Vagina (tissue), 2 donors: ENCODE measurements around the gene CNDP1. TPM values are rescaled to one million over a fixed set of nuclear protein-coding genes. Genes with fewer than 3 reads are reported as not detected.

Source experiments
- DNase-seq, 2 donors: peaks; one replicate each; pipeline ENCODE4 v3.0.0-alpha.2; 2017; ENCODE audit errors: extremely low spot score in 2 of 2
- H3K27ac ChIP-seq: fragments of 200-600 bp; sonication (generic); one replicate; pipeline ENCODE4 v1.5.1; 2019
- H3K27me3 ChIP-seq: fragments of 200-600 bp; sonication (generic); one replicate; pipeline ENCODE4 v1.5.1; 2019
- H3K36me3 ChIP-seq, 2 donors: fragments of 200-600 bp; sonication (generic); one replicate each; pipeline ENCODE4 v1.5.1; 2017 to 2019
- H3K4me1 ChIP-seq: fragments of 200-600 bp; sonication (generic); one replicate; pipeline ENCODE4 v1.5.1; 2019
- H3K4me3 ChIP-seq, 2 donors: fragments of 200-600 bp; sonication (generic); 1 replicate in 1 of 2; 2 replicates in 1 of 2; pipeline ENCODE4 v1.5.1; 2016 to 2019
- H3K9me3 ChIP-seq: fragments of 200-600 bp; sonication (generic); one replicate; pipeline ENCODE4 v1.5.1; 2019
- POLR2A ChIP-seq, 2 donors: fragments of 450-650 bp; IDR thresholded peaks; one replicate each; pipeline ENCODE4 v1.6.1; 2017; ENCODE audit warnings: antibody characterized with exemption in 2 of 2, mild to moderate bottlenecking in 2 of 2, moderate library complexity in 2 of 2
- POLR2AphosphoS5 ChIP-seq, 2 donors: sonication (generic); formaldehyde crosslinking; IDR thresholded peaks; one replicate each; pipeline ENCODE4 v1.9.0; 2017; ENCODE audit warnings: antibody characterized with exemption in 2 of 2, mild to moderate bottlenecking in 2 of 2, low read depth in 1 of 2; ENCODE audit not compliant: insufficient read depth in 1 of 2
- intact Hi-C: fragments of 100-400 bp; cut with DNase I; formaldehyde crosslinking; loops from one replicate; pipeline ENCODE4 v1.15.1; 2023
- total RNA-seq: library from RNA; depleted of rRNA; stranded (reverse); fragments of >200 nt; gene quantifications from one replicate; pipeline ENCODE4 v1.2.3, GENCODE V29; 2016
- TF ChIP-seq, protein P1 (sequence below), 3 experiments: fragments of 450-650 bp in 2 of 3; fragments of 200-600 bp in 1 of 3; sonication (generic) in 1 of 3; IDR thresholded peaks; one replicate each; pipeline ENCODE4 v1.5.1; 2017 to 2019; ENCODE audit warnings: antibody characterized with exemption in 3 of 3, mild to moderate bottlenecking in 2 of 3, moderate library complexity in 2 of 3

Gene CNDP1
- total RNA-seq, 1 donor from 2014 or later, result 9.8 TPM

DNA sequence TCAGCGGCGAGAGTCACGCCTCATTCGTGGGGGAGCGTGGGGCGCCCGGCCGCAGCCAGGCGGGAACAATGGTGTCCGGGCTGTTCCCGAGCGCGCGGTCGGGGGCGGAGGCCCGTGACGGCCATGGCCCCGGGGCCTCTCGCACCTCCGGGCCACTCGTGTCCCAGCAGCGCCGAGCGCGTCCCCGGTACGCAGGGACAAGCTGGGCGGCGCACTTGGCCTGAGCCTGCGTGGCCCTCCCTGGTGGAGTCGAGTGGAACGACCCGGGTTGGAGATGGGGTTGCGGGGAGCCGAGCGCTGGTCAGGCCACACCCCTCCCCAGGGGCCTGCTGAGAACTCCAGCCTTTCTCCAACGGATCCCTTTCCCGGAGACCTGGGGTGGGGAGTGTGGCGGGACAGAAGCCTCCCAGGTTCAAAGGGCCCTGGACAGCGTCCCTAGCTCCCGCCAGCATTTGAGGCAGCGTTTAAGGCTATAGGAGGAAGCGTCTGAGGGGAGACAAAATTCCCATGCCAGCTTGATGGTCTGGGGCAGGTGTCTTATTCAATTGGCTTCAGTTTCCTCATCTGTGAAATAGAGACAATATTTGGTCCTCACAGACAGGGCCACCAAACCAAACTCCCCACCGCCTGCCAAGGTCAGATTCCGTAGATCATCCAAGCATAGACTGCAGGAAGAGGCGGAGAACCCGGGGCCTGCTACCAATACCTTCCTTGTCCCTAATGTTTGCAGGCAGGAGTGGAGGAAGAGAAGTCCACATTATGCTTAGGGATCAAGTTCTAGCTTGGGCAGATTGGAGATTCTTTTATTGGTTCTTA, 37.6 kb upstream of the CNDP1 start:
- H3K4me1 ChIP-seq, result peaks cover 34% of the 10 kb centered on the region
- no peak for DNase-seq
- H3K4me3 ChIP-seq, result peak overlapping the region; percentile 84 to 99

DNA sequence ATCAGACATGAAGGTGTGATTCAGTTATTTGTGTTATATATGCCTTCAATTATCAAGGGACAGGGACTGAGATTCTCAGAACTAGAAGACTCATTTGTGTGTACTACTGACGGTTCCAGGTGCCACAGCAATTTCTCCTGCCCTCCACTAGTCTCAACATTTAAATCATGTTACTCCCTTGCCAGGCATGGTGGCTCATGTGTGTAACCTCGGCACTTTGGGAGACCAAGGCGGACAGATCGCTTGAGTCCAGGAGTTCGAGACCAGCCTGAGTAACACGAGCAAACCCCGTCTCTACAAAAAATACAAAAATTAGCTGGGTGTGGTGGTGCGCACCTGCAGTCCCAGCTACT, 37.0 kb upstream of the CNDP1 start:
- H3K9me3 ChIP-seq, result no peaks in the 10 kb centered on the region
- H3K36me3 ChIP-seq, result peaks cover 0 to 14% of the 10 kb centered on the region in 2 donors
- H3K4me3 ChIP-seq, result peak overlapping the region; percentile 84 to 99
- peaks cover 37% of the 10 kb centered on the region for H3K4me1 ChIP-seq
- TF ChIP-seq POLR2AphosphoS5 (IDR thresholded peaks at IDR 0.05; ENCODE audit: insufficient read depth in 1 of 2, low read depth in 1 of 2), result no peak
- TF ChIP-seq, protein P1, sequence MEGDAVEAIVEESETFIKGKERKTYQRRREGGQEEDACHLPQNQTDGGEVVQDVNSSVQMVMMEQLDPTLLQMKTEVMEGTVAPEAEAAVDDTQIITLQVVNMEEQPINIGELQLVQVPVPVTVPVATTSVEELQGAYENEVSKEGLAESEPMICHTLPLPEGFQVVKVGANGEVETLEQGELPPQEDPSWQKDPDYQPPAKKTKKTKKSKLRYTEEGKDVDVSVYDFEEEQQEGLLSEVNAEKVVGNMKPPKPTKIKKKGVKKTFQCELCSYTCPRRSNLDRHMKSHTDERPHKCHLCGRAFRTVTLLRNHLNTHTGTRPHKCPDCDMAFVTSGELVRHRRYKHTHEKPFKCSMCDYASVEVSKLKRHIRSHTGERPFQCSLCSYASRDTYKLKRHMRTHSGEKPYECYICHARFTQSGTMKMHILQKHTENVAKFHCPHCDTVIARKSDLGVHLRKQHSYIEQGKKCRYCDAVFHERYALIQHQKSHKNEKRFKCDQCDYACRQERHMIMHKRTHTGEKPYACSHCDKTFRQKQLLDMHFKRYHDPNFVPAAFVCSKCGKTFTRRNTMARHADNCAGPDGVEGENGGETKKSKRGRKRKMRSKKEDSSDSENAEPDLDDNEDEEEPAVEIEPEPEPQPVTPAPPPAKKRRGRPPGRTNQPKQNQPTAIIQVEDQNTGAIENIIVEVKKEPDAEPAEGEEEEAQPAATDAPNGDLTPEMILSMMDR (IDR thresholded peaks at IDR 0.05), result no peak
- no peak for TF ChIP-seq POLR2A (IDR thresholded peaks at IDR 0.05)
- DNase-seq, result no peak
- no peaks in the 10 kb centered on the region for H3K27me3 ChIP-seq
- intact Hi-C loops, result loop anchor here (5.0 kb wide), 1 partner anchor 100 kb away; the partner anchor contains the start of gene ZNF407
- no peak overlapping the region for H3K27ac ChIP-seq

More for the DNA sequence above, 37.6 kb upstream of the CNDP1 start:
- no peaks in the 10 kb centered on the region for H3K9me3 ChIP-seq
- H3K27me3 ChIP-seq, result no peaks in the 10 kb centered on the region
- peaks cover 0 to 8% of the 10 kb centered on the region in 2 donors for H3K36me3 ChIP-seq
- H3K27ac ChIP-seq, result peak overlapping the region; percentile 93
- TF ChIP-seq POLR2AphosphoS5 (IDR thresholded peaks at IDR 0.05; ENCODE audit: insufficient read depth in 1 of 2, low read depth in 1 of 2) (no peak), POLR2A (IDR thresholded peaks at IDR 0.05) (no peak)
- TF ChIP-seq, protein P1 (IDR thresholded peaks at IDR 0.05), result no peak
- intact Hi-C loops, result loop anchor here (5.0 kb wide), 1 partner anchor 101 kb away; the partner anchor contains the start of gene ZNF407

DNA sequence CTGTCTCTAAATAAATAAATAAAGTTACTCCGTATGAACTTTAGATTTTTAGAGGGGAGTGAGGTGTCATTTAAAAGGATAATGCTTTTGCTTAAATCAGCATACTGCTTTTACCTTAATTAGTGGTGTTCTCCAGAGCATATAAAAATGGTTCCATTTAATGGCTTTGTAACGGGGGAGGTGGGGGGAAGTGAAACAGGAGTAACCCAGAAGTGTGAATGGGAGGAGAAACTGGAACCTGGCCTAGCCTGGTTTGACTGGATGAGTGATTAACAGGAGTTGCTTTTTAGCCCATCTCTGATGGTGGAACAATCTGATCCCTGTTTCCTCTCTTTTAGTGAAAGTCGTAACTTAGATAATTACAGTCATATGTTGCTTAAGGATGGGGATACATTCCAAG, 36.5 kb upstream of the CNDP1 start:
- Histone ChIP-seq H3K36me3 (peaks cover 0 to 19% of the 10 kb centered on the region in 2 donors), H3K4me3 (no peak overlapping the region), H3K9me3 (no peaks in the 10 kb centered on the region), H3K27me3 (no peaks in the 10 kb centered on the region), H3K4me1 (peaks cover 37% of the 10 kb centered on the region), H3K27ac (no peak overlapping the region)
- DNase-seq, result no peak
- intact Hi-C loops, result loop anchor here (5.0 kb wide), 1 partner anchor 100 kb away; the partner anchor contains the start of gene ZNF407
- TF ChIP-seq, protein P1 (IDR thresholded peaks at IDR 0.05), result no peak
- TF ChIP-seq POLR2AphosphoS5 (IDR thresholded peaks at IDR 0.05; ENCODE audit: insufficient read depth in 1 of 2, low read depth in 1 of 2) (no peak), POLR2A (IDR thresholded peaks at IDR 0.05) (no peak)

DNA sequence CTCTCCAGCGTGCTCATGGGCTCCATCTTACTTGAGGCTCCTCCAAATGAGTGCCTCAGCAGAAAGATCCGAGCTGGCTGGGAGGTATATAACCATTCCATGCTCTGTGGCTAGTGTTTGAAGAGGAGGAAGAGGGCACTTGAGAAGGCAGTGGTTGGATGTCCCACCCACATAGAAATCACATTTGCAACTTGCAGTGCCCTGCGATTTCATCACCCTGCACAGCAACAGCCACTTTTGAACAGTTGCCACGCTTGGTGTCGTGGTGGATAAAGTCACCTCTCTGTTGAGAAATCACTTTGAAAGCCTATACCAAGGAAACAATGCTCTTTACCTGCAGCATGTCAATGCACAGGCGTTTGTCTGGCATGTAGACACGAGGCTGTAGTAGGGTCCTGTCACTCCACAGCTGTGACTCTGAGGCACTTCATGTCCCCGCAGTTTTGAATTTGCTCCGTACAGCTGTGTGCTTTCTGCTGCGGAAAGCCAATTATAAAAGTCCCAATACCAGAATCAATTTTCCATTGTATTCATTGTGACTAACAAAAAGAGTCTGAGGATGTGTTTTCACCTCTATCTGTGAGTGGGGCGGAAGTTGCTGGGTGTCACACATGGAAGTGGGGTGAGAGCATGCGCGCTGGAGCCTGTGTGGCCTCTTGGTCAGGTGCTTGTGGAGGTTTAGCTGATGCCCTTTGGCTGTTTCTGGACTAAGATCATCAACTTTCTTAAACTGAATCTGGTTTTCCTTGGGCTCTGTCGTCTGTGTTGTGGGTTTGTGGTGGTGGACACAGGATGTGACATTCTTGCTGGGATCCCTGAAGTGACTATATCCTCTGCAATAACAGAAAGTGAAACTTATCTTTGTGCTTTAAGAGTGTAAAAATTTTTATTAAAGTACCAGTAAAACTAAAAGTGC, 35.3 kb upstream of the CNDP1 start:
- peaks cover 0 to 31% of the 10 kb centered on the region in 2 donors for H3K36me3 ChIP-seq
- intact Hi-C loops, result loop anchor here (5.0 kb wide), 1 partner anchor 98 kb away; the partner anchor contains the start of gene ZNF407
- no peak for TF ChIP-seq POLR2AphosphoS5 (IDR thresholded peaks at IDR 0.05; ENCODE audit: insufficient read depth in 1 of 2, low read depth in 1 of 2)
- no peak for TF ChIP-seq POLR2A (IDR thresholded peaks at IDR 0.05)
- TF ChIP-seq, protein P1 (IDR thresholded peaks at IDR 0.05), result no peak

More for the DNA sequence above, 35.3 kb upstream of the CNDP1 start:
- Histone ChIP-seq H3K27me3 (no peaks in the 10 kb centered on the region), H3K9me3 (no peaks in the 10 kb centered on the region), H3K27ac (peak overlapping the region; percentile 67), H3K4me1 (peaks cover 37% of the 10 kb centered on the region), H3K4me3 (peak overlapping the region; percentile 6 to 23)
- no peak for DNase-seq
